Psoas muscle (tissue), 8 donors: ENCODE data around the gene LMBR1. TPM values are rescaled to one million over a fixed set of nuclear protein-coding genes. Genes with fewer than 3 reads are reported as not detected.
"Not testable (repeated sequence)": the region's sequence is repeated elsewhere in the genome, so short reads cannot be mapped to it uniquely, and the experiment has no call there.

ENCODE experiments used
- ATAC-seq, 4 donors: fragments of 200-7000 bp; cut with Tn5 transposase; one replicate each; pipeline ENCODE4 v1.9.1; 2020; ENCODE audit warnings: moderate library complexity in 3 of 4, mild to moderate bottlenecking in 2 of 4
- DNase-seq, 2 donors: peaks; one replicate each; pipeline ENCODE4 v3.0.0-alpha.2; 2020
- H3K27ac ChIP-seq: fragments of 200-600 bp; one replicate; pipeline ENCODE4 v1.8.0; 2022
- H3K27me3 ChIP-seq, 3 donors: fragments of 200-600 bp in 1 of 3; one replicate each; pipeline versions ENCODE4 v1.6.1 to v1.8.0; 2013 to 2022; ENCODE audit warnings: low read length in 2 of 3, mild to moderate bottlenecking in 2 of 3, moderate library complexity in 1 of 3; ENCODE audit not compliant: insufficient read depth in 3 of 3
- H3K36me3 ChIP-seq, 2 donors: fragments of 200-600 bp in 1 of 2; one replicate each; pipeline versions ENCODE4 v1.6.1 to v1.8.0; 2013 to 2022; ENCODE audit warnings: low read depth in 1 of 2, mild to moderate bottlenecking in 1 of 2, moderate library complexity in 1 of 2; ENCODE audit not compliant: insufficient read depth in 1 of 2
- H3K4me1 ChIP-seq: fragments of 200-600 bp; one replicate; pipeline ENCODE4 v1.8.0; 2022
- H3K4me3 ChIP-seq: fragments of 200-600 bp; one replicate; pipeline ENCODE4 v1.8.0; 2022; ENCODE audit warnings: mild to moderate bottlenecking
- H3K9me3 ChIP-seq: fragments of 200-600 bp; one replicate; pipeline ENCODE4 v1.8.0; 2022
- CTCF ChIP-seq: fragments of 200-600 bp; IDR thresholded peaks from one replicate; pipeline ENCODE4 v1.8.0; 2022; ENCODE audit warnings: antibody characterized with exemption
- WGBS, 3 donors: extraction: QIAGEN DNeasy Blood & Tissue Kit; methylation state at CpG; one replicate each; pipeline versions ENCODE4 v1.1.6 to v1.1.7; 2013; 5-methylcytosine and 5-hydroxymethylcytosine counted together
- intact Hi-C, 2 donors: fragments of 100-400 bp; cut with DNase I; formaldehyde crosslinking; loops; one replicate each; pipeline versions ENCODE4 v1.11.0 to v1.14.2; 2022
- long read RNA-seq, 2 donors: library from polyadenylated mRNA; unstranded; transcript quantifications; one replicate each; pipeline ENCODE4 v2.0.0, GENCODE V29; 2021
- polyA plus RNA-seq, 3 donors: library from polyadenylated mRNA; stranded (reverse); fragments of 200-250 nt; gene quantifications; one replicate each; pipeline ENCODE4 v1.2.3, GENCODE V29; 2013
- total RNA-seq, 4 donors: library from RNA; stranded (reverse); fragmentation: NEBNext Ultra II Directional in 2 of 4; extraction: Animal tissue kit (Norgen Biotek cat#: 25700) in 2 of 4; gene quantifications; one replicate each; pipeline versions ENCODE4 v1.2.1 to v1.2.4, GENCODE V29; 2021 to 2023
- donor health status: healthy with polysubstance abuse.
- donor health status: DM: no; HTN: no; CAD: no; lungs with moderate emphysema.
- donor health status: Bipolar disorder and iron deficiency.
- donor health status: healthy.
- donor health status: DM: yes; HTN: yes; CAD: no.
- donor health status: DM: no; HTN: no; CAD: no.
- donor health status: DM: no; HTN: no; CAD: no.
- donor health status: DM: yes; HTN: yes; CAD: no.

Gene LMBR1
- 10 to 100 TPM; 21.7 to 33.3 (median 27.9) TPM for total RNA-seq
- 10 to 100 TPM in 2 of 3 donors, 1 to 10 TPM in 1; 6.4 to 12.3 (median 10.7) TPM for polyA plus RNA-seq
- long read RNA-seq, donor 1, full-length matches to known transcripts: 2 of 3 reads
- long read RNA-seq, donor 1, partial matches to known transcripts: 0 of 3 reads
- long read RNA-seq, donor 1, other reads (novel, unspliced or antisense): 1 of 3 reads
- long read RNA-seq, donor 2, full-length matches to known transcripts: 7 of 18 reads
- long read RNA-seq, donor 2, partial matches to known transcripts: 7 of 18 reads
- long read RNA-seq, donor 2, other reads (novel, unspliced or antisense): 4 of 18 reads

GRCh38 chr7:156892821-156893706, at the start of gene LMBR1:
Gene LMBR1, minus strand, starts transcription at chr7:156893183. Its CDS starts 190 bp downstream, at chr7:156892993.
- H3K4me1 ChIP-seq: peaks cover 26% of the 10 kb centered on the region
- intact Hi-C loops: loop anchor here in 1 of 2 donors (2.0 to 10.0 kb wide), 2 partner anchors 58 to 252 kb away; no protein-coding TSS in a partner anchor
- no peaks in the 10 kb centered on the region for H3K9me3 ChIP-seq
- TF ChIP-seq CTCF: peak; percentile 65
- peak; percentile 94 to 97 for DNase-seq
- H3K27ac ChIP-seq: peak within 1 kb of the TSS; percentile 94
- peak within 1 kb of the TSS; percentile 94 for H3K4me3 ChIP-seq
- no peaks in the 10 kb centered on the region for H3K27me3 ChIP-seq
- WGBS, 3 donors: 0 to 1% (median 1%) methylated on average over 46 to 89 of the region's 97 CpGs
- no peaks in the 10 kb centered on the region for H3K36me3 ChIP-seq
- peak; percentile 95 to 96 (median 96) for ATAC-seq

- WGBS, 3 donors: 31 to 44% (median 34%) methylated on average over 22 to 24 of the region's 24 CpGs
- H3K36me3 ChIP-seq: no peaks in the 10 kb centered on the region
- peak in 3 of 4 donors; percentile 13 to 54 (median 27) for ATAC-seq
- H3K4me3 ChIP-seq: no peak overlapping the region
- no peaks in the 10 kb centered on the region for H3K9me3 ChIP-seq
- H3K4me1 ChIP-seq: no peaks in the 10 kb centered on the region
- H3K27ac ChIP-seq: no peak overlapping the region
- no peak for DNase-seq
- intact Hi-C loops: no loop called here
- TF ChIP-seq CTCF: no peak
- H3K27me3 ChIP-seq: peaks cover 0 to 30% (median 3%) of the 10 kb centered on the region in 3 donors
Measured at GRCh38 chr7:156942708-156943090, 49.7 kb upstream of the LMBR1 start.

GRCh38 chr7:156941393-156942182, 48.6 kb upstream of the LMBR1 start:
- intact Hi-C loops: no loop called here
- H3K27ac ChIP-seq: no peak overlapping the region
- DNase-seq (no peak), ATAC-seq (no peak)
- no peak overlapping the region for H3K4me3 ChIP-seq
- TF ChIP-seq CTCF: no peak
- peaks cover 0 to 30% (median 3%) of the 10 kb centered on the region in 3 donors for H3K27me3 ChIP-seq
- no peaks in the 10 kb centered on the region for H3K36me3 ChIP-seq
- 95 to 98% (median 98%) methylated on average over 86 to 92 of the region's 92 CpGs for WGBS, 3 donors
- H3K9me3 ChIP-seq: no peaks in the 10 kb centered on the region
- no peaks in the 10 kb centered on the region for H3K4me1 ChIP-seq

DNA sequence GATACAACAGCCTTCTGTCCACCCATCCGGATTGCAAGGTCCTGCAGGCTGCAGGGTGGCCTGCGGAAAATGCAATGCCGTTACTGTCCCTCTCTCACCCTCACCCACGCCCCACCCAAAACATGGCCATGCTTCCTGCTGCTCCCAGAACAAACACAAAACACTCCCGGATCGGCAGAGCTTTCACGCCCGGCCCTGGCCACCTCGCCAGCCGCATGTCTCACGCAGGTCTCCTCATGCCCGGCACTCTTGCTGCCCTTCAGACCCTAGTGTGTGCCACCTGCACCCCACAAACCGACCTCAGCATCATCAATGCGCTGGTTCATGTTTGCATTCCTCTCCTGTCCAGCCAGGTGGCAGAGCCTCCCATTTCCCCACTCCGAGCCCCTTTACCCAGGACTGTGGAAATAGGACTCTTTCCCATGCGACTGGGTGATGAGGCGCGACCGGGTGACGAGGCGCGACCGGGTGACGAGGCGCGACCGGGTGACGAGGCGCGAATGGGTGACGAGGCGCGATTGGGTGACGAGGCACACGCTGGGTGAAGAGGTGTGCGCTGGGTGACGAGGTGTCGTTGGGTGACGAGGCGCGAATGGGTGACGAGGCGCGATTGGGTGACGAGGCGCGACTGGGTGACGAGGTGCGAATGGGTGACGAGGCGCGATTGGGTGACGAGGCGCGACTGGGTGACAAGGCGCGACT, 47.6 kb upstream of the LMBR1 start:
- Histone ChIP-seq H3K4me3 (no peak overlapping the region), H3K36me3 (no peaks in the 10 kb centered on the region), H3K27me3 (peaks cover 0 to 26% (median 3%) of the 10 kb centered on the region in 3 donors), H3K4me1 (no peaks in the 10 kb centered on the region), H3K9me3 (no peaks in the 10 kb centered on the region), H3K27ac (no peak overlapping the region)
- TF ChIP-seq CTCF: no peak
- intact Hi-C loops: no loop called here
- 95 to 96% (median 95%) methylated on average over 55 to 57 of the region's 57 CpGs for WGBS, 3 donors
- no peak for DNase-seq
- no peak for ATAC-seq

- intact Hi-C loops, H3K4me1 ChIP-seq, H3K4me3 ChIP-seq, H3K36me3 ChIP-seq, H3K27ac ChIP-seq, DNase-seq, H3K9me3 ChIP-seq, H3K27me3 ChIP-seq, ATAC-seq: not testable (repeated sequence)
- 92 to 100% (median 95%) methylated on average over 3 of the region's 3 CpGs for WGBS, 3 donors
Measured at GRCh38 chr7:156936766-156937165, 43.8 kb upstream of the LMBR1 start.
